ENCODE measurements around the gene ASIC2.

The ASIC2 gene

GRCh38 chr17:33242375-33243124 is 50.5 kb downstream of the ASIC2 start:
- DNase-seq: no peak

DNA sequence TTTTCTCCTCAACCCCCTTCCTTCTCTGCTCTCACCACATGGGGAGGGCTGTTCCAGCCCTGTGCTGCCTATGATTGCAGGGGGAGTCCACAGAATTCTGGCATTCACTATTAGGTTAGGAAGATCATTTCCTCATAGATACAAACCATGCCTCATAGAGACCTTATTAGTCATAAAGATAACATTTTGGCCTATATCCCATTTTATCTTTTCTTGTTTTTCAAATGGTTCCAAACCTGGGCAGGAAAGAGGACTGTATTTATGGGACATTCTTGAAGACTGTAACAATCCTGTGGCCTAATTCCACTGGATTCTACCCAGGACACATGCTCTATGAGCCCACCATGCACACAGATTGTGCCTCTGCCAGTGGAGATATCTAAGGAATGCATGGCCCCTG is 51.7 kb downstream of the ASIC2 start:
- DNase-seq: no peak

GRCh38 chr17:33240362-33240761 is 52.7 kb downstream of the ASIC2 start:
- DNase-seq: no peak

GRCh38 chr17:33239702-33240101 is 53.4 kb downstream of the ASIC2 start:
- DNase-seq: no peak

DNA sequence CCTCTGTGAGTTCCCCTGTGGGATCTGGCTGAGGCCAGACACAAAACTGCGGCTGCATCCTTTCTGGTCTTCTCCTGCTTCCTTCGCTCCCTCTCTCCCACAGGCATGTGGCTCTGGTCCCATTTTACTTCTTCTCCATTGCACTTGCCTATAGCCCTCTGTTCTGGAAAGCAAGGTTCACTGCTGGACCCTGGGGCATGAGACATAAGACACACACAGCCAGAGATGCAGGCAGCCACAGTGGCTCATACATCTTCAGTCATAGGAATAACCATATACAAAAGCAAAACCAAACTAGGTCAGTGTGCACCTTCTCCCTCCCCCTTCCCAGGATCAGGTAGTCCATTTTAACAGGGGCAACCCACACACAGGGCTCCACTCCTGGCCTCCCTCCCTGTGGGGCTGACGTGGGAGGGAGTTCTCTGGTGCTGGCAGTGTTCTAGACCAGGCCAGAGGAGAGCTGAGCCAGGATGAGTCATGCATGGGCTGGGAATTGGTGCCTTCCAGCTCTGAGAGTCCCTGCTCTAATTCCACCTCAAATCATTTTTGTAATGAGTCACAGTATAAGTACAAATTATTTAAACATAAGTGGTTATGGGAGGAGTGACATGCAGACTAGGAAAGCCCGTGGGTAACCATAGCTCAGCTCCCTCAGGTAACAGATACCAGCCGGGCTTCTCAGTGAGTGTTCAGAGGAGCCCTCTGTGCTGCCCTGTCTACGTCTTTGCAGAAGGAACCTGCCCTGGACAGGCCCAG is 58.0 kb downstream of the ASIC2 start:
- DNase-seq: no peak

- no peak for DNase-seq
Measured at GRCh38 chr17:33234233-33234632, 58.9 kb downstream of the ASIC2 start.

DNA sequence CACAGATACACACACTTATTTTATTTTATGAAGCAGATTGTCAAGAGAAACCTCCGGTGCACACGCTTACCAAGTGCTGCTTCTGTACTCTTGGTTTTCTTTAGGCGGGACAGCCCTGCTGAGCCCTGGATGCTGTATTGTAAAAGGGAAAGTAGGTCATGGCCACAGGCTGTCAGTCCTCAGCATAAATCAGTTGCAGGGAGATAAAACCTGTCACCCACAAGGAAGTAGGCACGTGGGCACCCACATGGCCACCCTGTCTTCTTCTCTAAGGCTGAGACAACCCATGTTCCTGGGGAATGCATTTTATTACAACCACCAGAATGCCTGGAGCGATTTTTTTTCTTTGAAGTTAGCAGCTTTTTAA is 59.3 kb downstream of the ASIC2 start:
- DNase-seq: peak; percentile 28

DNA sequence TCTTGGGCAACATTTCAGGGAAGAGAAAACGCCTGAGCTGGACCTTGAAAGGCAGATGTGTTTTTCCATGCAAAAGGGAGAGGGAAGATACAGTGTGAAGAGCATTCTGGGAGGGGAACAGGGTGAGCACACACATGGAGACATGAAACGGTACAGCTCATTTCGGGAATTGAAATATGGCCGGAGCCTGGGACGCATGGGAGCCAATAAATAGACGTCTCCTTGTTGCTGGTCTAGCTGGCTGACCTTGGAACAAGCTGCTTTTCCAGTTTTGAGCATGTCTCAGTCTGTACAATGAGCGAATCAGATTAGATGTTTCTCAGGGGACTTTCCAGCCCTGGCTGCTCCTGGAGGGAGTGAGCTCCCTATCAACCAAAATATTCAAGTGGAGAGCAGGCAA is 63.6 kb downstream of the ASIC2 start:
- no peak for DNase-seq

DNA sequence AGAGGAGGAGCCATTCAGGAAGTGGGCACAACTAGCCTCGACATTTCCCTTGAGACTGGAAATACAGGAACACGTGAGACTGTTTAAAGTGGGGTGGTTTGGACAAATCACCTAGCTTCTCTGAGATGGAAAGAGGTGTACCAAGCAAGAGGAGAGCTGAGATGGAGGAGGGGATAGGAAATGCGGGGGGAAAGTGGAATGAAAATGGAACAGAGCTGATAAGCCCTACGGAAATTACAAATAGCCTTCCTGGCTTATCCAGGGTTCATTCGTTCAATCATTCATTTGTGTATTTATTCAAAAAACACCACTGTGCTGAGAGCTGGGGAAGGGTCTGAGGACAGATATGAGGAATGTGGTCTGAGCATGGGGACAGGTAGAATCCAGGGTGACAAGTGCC is 64.1 kb downstream of the ASIC2 start:
- DNase-seq: no peak

- no peak for DNase-seq
Measured at GRCh38 chr17:33228548-33228947, 64.5 kb downstream of the ASIC2 start.

- DNase-seq: no peak
Measured at GRCh38 chr17:33227911-33228310, 65.2 kb downstream of the ASIC2 start.

- DNase-seq: no peak
Measured at GRCh38 chr17:33225994-33226393, 67.1 kb downstream of the ASIC2 start.

GRCh38 chr17:33225509-33225908 is 67.6 kb downstream of the ASIC2 start:
- DNase-seq: no peak

DNA sequence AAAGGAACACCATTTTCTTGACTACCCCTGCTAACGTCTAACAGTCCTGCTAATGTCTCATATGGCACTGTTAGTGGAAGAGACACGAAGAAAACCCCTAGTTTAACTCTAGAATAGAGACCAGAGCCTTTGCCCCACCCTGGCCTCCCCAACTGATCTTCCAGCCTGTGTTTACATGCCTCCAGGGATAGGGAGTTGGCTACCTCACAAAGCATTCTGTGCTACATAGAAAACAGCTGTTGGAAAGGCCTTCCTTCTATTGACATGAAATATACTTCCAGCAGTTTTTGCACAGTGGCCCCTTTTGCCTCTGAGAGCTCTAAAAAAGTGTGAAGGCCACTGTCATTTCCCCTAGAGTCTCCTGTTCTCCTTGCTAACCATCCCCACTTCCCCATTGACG is 73.1 kb downstream of the ASIC2 start:
- no peak for DNase-seq

DNA sequence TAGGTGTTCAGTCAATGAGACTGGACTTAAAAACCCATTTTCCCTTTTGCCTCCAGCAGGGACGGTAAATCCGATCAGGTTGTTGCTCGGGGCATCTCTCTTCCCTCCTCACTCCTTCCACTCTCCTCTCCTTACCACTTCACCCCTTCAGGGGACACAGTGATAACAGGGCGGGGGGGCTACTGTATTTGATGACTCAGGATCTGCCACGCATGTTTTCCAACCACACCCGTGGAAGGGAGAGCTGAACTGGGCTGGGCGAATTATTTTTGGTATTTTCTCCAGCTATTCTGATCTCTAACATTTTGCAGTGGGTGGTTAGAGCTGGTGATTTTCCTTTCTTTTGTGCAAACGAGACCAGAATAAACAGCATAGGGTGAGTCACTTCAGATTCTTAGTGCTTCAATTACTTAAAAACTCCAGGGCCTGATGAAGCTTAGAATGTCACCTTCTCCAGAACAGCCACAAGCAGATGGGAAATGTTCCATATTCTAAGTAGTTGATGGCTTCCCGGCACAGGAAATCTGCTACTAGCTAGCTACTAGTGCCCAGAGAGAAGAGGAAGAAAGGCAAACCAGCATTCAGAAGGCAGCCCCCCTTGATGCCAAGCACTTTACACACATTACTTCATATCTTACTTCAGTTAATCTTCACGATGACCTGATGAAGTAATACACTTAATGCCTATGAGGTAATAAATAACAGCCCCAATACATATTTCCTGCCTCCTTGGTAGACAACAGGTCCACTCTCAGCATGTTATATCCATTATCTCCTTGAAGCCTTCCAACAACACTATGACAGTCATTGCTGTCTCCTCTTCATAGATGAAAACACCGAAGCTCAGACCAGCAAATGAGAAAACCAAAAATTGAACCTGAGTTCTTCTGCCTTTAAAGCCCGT is 74.1 kb downstream of the ASIC2 start:
- no peak for DNase-seq

DNA sequence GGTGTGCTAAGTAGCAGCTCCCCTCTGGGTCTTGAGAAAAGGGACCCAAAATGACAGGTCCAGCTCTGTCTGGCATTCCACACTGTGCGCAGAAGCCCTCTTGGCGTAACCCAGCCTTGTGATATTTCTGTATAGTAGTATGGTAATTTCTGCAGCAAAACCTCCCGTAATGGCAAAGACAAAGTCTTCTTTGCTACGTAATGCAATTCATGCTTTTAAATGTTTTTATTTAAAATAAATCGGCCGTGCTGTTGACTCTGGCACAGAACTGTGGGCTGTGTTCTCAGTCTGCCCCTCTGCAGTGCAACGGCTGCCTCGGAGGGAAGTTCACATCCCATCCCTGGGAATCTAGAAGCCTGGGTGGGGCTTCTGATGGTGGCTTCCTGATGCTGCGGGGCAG is 75.2 kb downstream of the ASIC2 start:
- no peak for DNase-seq

DNA sequence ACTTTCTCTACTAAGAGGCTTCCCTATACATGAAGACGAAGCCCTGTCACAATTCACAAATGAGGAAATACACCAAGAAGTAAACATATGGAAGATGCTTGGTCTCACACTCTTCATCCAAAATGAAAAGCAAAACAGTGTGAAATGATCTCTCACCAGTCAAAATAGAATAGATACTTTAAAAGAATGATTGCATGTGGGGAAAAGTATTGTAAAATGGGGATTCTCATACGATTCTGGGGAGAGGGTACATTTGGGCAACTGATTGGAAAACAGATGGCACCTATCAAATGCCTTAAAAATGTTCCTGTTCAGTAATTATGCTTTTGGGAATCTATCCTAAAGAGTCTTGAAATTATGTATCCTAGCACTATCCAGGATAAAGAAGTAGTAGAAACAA is 78.1 kb downstream of the ASIC2 start:
- DNase-seq: no peak

DNA sequence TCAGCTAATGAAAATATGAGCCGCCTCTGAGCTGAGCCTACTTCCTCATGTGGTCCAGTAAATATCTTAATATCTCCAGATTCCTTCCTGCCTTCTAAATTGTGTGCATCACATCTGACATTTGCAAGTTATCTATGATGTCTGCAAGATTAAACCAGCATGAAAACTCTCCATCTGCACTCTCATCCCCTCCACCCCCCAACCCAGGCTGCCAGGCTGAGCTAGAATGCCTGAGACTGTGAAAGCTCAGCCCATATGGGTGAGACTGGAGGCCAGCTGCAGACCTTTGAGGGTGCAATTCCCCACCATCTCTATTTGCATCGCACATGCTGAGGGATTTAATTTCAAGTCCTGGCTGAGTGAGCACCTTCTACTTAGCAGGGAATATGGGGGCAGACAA is 82.8 kb downstream of the ASIC2 start:
- no peak for DNase-seq

DNA sequence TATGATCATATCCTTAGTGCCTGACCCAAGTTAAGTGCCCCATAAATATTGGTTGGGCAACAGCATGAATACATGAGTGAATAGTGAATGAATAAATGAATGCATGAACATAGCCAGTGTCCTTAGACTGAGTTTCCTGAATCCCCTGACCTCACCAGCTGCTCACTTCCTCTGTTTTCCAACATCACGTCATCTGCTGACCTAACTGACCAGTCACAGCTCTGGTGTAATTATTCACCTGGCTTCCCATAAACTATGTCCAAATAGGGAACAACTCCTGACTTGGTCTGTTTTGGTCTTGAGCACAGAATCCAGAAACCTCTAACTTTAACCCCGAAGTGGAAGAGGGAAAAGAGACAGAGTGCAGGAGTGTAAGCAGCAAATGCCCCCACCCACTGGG is 83.4 kb downstream of the ASIC2 start:
- no peak for DNase-seq

DNA sequence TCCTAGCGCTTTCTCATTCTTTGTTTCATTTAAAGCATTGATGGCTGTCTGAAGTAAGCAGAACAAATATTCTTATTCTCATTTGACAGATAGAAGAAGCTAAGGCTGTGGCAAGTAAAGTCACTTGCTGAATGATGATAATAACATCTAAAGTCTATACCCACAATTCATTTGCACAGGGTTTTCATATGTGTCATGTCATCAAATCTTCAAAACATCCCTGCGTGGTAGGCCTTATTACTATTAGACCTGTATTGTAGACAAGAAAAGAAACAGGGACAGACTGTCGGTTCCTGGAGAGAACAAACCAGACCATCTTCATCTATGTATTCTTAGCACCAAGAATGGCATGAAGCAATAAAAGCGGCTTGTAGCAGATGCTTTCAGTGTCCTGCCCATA is 85.9 kb downstream of the ASIC2 start:
- DNase-seq: no peak

DNA sequence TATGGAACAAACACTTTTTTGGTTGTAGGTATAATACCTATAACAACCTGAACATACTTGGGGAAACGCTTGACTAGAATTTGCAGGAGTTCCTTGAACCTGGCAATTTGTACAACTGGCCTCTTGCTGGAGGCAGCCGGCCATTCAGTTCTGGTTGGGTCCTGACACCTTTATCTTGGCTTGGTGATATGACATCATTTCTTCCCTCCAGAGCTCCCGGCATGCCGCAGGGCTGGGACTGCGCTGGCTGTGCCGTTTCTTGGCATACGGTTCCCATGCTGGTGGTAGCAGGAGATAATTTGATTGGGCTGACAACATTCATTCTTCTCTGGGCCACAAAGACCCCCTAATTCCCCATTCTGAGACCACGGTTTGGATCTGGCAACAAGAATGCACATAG is 87.5 kb downstream of the ASIC2 start:
- DNase-seq: no peak

- DNase-seq: no peak
Measured at GRCh38 chr17:33204701-33205100, 88.4 kb downstream of the ASIC2 start.

- DNase-seq: no peak
Measured at GRCh38 chr17:33204156-33204555, 88.9 kb downstream of the ASIC2 start.

Measured in CD4-positive, alpha-beta T cell treated with Interleukin-21 for 1 hour (primary cell).